Myocyte (in vitro differentiated cells): Measurements from ENCODE around the gene RIMOC1. TPM values are rescaled to one million over a fixed set of nuclear protein-coding genes. Genes with fewer than 3 reads are reported as not detected.

ENCODE experiments used
- total RNA-seq: library from RNA; depleted of rRNA; stranded (reverse); fragments of >200 nt; gene quantifications from 2 replicates; pipeline ENCODE4 v1.2.3, GENCODE V29; 2014

The RIMOC1 gene
- total RNA-seq, 1 donor from 2014 or later = 23.4 TPM

Other genes with a start within 250 kb of the RIMOC1 start
- 27.9 and 29.0 TPM in 2 replicates for gene OXCT1, start 33.9 kb upstream of the RIMOC1 start, total RNA-seq
- 9.1 and 15.9 TPM in 2 replicates for gene FBXO4, start 20.9 kb downstream of the RIMOC1 start, total RNA-seq